GM18870 (cell line): ENCODE data around the gene VMAC.

Experiments used
- ATAC-seq: cut with Tn5 transposase; IDR thresholded peaks from one replicate; pipeline ENCODE4 v1.9.1; 2021; ENCODE audit warnings: moderate library complexity; ENCODE audit not compliant: unreplicated experiment

Gene VMAC

GRCh38 chr19:5951338-5951861 lies 46.7 kb downstream of the VMAC start:
- ATAC-seq = no peak

DNA sequence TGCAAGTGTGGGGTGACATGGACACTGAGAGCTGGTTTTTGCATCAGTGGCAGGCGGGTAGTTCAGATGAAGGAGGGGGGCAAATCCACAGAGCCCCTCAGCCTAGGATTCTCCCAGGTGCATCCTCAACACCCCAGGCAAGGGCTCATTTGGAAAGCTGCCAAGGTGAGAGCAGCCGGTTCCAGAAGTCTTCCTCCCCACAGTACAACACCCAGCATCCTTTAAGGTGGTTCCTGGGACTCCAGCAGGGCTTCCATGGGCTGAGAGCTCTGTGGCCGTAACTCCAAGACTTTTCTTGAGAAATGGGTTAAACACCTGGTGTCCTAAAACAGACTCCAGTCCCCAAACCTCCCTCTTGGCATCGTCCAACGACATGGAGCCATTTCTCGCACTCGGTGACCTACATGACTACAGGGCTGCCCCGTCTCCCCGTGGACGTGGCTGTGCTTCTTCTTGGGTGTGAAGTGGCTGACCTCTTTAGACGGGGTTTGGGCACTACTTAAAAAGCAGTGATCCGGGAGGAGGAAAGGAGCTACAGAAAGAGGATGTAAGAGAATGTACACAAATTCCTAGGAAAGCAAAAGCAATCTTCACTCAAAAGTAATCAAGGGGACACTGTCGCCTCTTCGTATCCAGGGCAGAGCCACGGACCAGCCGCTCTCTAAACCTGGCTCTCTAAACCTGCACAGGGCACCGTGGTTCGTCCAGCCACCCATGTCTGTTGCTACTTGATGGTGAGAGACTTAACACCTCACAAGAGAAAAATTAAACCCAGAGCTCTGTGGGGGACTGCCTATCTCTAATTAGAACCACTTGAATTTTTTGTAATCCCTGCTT lies 47.7 kb downstream of the VMAC start:
- no peak for ATAC-seq

GRCh38 chr19:5953030-5953589 lies 48.4 kb downstream of the VMAC start:
- ATAC-seq = no peak

DNA sequence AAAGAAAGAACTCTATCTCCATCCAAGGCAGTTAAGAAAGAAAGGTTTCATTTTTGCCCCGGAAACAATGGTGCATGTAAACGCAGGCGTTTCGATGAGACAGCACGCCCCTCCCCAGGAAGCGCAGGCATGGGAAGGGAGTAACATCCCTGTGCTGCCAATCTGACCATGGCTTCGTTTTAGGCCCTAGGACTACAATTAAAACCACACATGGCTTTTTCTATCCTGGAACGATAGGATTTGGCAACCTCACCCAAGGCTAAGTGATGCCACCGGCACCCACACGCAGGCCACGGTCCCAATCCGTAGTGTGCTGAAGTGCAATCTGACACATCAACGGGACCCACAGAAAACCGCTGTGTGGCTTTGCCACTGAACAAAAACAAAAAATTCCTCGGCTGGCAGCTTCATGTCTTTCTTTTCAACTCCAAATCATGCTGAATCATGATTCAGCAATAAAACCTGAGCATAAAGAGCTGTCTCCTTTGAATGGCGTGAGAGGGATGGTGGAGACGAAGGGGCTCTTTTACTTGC lies 49.1 kb downstream of the VMAC start:
- ATAC-seq = no peak

DNA sequence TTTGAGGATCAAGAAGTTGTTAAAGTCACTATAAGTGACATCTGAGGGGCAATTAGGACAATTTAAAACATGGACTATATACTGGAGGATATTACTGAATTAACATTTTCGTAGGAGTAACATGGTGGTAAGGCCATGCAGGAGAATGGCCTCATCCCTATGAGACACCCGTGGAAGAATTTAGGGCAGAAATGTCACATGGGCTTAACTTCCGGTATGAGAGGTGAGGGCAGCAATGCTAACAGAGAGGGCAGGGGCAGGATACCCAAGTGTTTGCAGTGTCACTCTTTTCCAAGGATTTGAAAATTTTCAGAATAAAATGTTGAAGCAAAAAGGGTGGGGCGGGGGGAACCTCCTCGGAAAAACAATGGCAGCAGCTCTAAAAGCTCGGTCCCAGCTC lies 49.6 kb downstream of the VMAC start:
- ATAC-seq = no peak

DNA sequence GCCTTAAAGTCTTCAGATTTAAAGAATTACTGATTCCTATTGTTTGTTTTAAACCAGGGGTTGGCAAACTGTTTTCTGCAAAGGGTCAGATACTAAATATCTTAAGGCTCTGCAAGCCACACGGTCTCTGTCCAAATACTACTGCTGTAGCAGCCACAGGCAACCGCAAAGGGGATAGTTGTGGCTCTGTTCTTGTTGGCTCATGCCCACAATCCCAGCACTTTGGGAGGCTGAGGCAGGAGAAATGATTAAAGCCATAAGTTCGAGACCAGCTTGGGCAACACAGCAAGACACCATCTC lies 50.9 kb downstream of the VMAC start:
- ATAC-seq = no peak

GRCh38 chr19:5956323-5956722 lies 51.7 kb downstream of the VMAC start:
- ATAC-seq = no peak

DNA sequence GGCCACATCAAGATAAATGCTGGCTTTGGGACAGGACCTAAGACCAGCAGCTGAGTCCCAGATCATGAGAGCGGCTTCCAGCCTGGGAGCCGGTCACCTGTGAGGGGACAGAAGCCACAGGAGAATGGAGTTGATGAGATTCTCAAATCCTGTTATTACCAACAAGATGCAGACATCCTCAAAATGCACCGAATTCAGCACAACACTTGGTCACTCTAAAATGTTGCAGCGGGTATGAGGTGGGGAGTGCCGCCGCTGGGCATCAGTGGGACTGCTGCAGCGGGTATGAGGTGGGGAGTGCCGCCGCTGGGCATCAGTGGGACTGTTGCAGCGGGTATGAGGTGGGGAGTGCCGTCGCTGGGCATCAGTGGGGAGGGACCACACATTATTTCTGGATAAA lies 52.1 kb downstream of the VMAC start:
- no peak for ATAC-seq

DNA sequence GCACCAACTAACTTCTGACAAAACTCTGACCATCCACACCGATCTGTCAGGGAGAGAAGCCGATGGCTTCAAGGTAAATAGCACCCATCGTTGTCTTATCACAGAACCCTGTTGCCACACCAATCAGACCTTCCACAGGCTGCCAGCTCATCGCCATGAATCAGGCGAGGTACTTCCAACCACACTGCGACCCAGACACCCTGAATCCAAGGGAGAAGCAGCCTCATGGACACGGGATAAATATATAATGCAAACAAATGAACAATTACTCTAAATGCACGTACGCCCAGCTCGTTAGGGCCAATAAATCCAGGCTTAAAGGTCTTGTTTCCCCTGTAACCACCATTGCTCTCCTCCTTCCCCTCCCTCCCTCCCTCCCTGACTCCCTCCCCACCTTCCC lies 52.5 kb downstream of the VMAC start:
- ATAC-seq = no peak

DNA sequence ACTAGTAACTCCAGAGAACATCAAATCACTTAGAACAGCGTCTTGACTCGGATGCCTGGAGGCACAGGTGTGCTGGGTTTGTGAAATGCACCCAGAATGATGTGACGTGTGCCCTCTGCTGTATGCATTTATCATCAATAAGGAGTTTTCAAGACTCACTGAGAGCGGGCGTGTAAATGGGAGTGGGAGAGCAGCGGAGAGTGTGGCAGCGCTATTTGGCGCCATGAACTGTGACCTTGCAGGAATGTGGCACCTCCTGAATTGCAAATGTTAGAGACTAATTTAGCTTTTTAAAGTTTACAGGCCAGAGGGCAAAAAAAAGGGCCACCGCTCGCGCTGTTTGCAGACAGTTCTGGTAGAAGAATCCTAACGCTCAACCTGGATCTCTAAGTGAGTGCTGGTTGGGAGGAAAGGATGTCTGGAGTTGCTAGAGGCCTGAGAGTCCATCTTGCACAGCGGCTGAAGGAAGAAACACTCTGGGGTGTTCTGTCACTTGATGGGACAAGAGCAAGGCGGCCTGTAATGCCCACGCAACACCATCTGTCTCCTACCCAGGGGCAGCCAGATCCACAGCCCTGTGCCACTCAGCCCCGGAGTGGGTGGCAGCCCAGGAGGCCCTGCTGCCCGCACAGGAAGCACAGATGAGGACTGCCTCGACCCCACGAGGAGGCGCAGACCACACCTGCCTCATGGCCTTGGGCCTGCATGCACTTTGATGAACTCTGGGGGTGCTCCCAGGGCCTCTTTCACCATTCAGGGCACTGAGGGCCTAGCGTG lies 53.6 kb downstream of the VMAC start:
- no peak for ATAC-seq

- ATAC-seq = no peak
These were observed 54.1 kb downstream of the VMAC start for GRCh38 chr19:5958851-5959122.

DNA sequence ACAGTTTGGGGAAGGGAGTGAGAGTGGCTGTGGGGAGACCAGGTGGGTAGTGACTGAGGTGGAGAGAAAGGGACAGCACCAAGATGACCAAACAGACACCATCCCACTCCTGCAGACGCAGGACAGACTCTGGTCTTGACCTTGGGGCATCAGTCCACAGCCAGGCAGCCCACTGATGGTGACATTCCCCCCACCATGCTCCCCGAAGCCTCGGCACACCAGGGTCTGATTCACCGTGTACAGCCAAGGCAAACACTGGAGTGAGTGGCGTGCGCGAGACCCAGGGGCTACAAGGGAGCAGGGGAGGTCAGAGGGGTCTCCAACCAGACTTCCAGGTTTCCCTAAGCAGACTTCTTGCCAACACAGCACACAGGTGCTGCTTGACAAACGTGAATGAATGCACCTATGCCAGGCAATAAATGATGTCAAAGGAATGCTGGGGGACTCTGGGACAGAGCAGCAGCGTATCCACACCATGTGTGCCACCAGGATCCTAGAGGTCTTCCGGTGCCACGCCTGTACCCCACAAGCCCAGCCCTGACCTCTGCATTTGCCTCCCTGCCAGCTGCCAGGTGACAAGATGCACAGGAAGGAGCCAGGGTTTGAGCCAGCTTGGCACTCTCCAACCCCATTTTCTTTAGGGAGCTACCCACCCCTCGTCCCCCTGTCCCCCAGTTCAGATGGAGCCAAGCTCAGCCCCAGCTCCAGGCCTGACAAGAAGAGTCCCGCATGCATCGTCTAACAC lies 54.8 kb downstream of the VMAC start:
- no peak for ATAC-seq
